Brain microvascular endothelial cell (primary cell): ENCODE results near the gene UXS1.

ENCODE experiments used
- DNase-seq: peaks from one replicate; pipeline ENCODE4 v3.0.0-alpha.2; 2020
- H3K27ac ChIP-seq: fragments of 250-450 bp; sonication (Bioruptor Pico); 2 replicates; pipeline ENCODE4 v1.5.1; 2020; ENCODE audit warnings: mild to moderate bottlenecking, moderate library complexity
- H3K27me3 ChIP-seq: fragments of 250-450 bp; sonication (Bioruptor Pico); replicated peaks from 2 replicates; pipeline ENCODE4 v1.5.1; 2020; ENCODE audit warnings: mild to moderate bottlenecking
- H3K36me3 ChIP-seq: fragments of 250-450 bp; sonication (Bioruptor Pico); replicated peaks from 2 replicates; pipeline ENCODE4 v1.5.1; 2020; ENCODE audit warnings: mild to moderate bottlenecking
- H3K4me3 ChIP-seq: 2 replicates; pipeline ENCODE4 v1.5.1; 2011; ENCODE audit warnings: low read depth, mild to moderate bottlenecking, control low read depth, low read length, moderate library complexity
- in situ Hi-C: cut with HindIII; loops from 2 replicates; pipeline ENCODE4 v1.10.0; 2017; ENCODE audit warnings: low sequenced_read_pairs, low pct_ligation_motif_present
- TF ChIP-seq, protein P1 (sequence below): IDR thresholded peaks from 2 replicates; pipeline ENCODE4 v1.5.1; 2011; ENCODE audit warnings: low read depth, mild to moderate bottlenecking, moderate library complexity, low read length, control low read depth, inconsistent platforms; ENCODE audit errors: missing control alignments

UXS1 gene

DNA sequence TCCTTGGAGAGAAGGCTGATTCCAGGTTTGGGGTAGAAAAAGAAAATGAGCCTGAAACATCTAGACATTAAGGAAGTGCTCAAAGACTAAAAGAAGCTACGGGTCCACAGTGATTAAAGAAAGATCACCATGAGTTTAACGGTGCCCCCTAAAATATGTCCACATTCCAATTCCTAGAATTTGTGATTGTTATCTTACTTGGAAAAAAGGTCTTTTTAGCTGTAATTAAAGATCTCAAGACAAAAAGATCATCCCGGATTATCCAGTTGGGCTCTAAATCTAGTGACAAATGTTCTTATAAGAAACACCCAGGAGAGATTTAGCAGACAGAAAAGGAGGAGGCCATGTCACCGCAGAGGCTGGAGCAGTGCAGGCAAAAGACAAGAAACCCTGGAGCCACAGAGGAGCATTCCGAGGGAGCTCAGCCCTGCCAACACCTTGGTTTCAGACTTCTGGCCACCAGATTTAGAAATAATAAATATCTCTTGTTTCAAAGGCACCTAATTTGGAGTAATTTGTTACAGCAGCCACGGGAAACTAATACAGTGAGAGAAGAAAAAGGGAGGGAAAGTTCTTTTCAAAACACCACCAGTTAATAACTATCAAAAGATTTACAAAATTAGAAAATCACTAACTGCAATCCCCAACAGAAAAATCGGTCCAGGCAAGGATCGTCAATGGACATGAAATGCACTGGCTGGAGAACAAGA lies 8.5 kb downstream of the UXS1 start:
- H3K27me3 ChIP-seq, result no peaks in the 10 kb centered on the region
- H3K36me3 ChIP-seq, result no peaks in the 10 kb centered on the region
- in situ Hi-C loops, result no loop called here
- H3K27ac ChIP-seq, result no peak overlapping the region
- TF ChIP-seq, protein P1, sequence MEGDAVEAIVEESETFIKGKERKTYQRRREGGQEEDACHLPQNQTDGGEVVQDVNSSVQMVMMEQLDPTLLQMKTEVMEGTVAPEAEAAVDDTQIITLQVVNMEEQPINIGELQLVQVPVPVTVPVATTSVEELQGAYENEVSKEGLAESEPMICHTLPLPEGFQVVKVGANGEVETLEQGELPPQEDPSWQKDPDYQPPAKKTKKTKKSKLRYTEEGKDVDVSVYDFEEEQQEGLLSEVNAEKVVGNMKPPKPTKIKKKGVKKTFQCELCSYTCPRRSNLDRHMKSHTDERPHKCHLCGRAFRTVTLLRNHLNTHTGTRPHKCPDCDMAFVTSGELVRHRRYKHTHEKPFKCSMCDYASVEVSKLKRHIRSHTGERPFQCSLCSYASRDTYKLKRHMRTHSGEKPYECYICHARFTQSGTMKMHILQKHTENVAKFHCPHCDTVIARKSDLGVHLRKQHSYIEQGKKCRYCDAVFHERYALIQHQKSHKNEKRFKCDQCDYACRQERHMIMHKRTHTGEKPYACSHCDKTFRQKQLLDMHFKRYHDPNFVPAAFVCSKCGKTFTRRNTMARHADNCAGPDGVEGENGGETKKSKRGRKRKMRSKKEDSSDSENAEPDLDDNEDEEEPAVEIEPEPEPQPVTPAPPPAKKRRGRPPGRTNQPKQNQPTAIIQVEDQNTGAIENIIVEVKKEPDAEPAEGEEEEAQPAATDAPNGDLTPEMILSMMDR, result no peak
- H3K4me3 ChIP-seq, result no peak overlapping the region
- no peak for DNase-seq

DNA sequence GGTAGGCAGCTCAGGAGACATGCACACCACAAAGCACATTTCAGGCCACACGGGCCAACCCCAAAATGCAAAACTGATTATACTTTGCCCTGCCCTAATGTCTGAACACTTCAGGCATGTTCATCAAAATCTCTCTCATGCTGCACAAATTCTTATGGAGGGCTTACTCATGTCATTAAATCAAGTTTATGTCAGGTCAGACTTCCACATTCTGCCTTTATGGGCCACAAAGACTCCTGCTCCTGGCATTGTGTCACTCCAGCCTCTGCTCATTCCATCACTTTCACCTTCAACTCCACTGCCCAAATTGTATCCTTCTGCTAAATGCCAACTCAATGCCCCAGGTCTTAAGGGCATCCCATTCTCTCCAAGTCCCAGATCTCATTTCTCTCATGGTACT lies 9.2 kb downstream of the UXS1 start:
- no peaks in the 10 kb centered on the region for H3K27me3 ChIP-seq
- TF ChIP-seq, protein P1, result no peak
- no peaks in the 10 kb centered on the region for H3K36me3 ChIP-seq
- H3K27ac ChIP-seq, result no peak overlapping the region
- H3K4me3 ChIP-seq, result no peak overlapping the region
- in situ Hi-C loops, result no loop called here
- no peak for DNase-seq

DNA sequence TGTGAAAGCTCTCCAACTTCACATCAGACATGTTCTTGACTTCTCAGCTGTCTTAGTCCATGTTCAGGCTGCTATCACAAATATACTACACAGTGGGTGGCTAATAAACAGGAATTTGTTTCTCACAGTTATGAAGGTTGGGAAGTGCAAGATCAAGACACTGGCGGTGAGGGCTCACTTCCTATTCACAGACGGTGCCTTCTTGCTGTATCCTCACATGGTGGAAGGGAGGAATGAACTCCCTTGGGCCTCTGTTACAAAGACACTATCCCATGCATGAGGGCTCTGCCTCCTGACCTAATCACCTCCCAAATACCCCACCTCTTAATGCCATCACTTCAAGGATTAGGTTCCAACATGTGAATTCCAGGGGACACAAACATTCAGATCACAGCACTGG lies 9.7 kb downstream of the UXS1 start:
- no peak for DNase-seq
- Histone ChIP-seq H3K36me3 (no peaks in the 10 kb centered on the region), H3K4me3 (no peak overlapping the region), H3K27ac (no peak overlapping the region), H3K27me3 (no peaks in the 10 kb centered on the region)
- TF ChIP-seq, protein P1, result no peak
- in situ Hi-C loops, result no loop called here

DNA sequence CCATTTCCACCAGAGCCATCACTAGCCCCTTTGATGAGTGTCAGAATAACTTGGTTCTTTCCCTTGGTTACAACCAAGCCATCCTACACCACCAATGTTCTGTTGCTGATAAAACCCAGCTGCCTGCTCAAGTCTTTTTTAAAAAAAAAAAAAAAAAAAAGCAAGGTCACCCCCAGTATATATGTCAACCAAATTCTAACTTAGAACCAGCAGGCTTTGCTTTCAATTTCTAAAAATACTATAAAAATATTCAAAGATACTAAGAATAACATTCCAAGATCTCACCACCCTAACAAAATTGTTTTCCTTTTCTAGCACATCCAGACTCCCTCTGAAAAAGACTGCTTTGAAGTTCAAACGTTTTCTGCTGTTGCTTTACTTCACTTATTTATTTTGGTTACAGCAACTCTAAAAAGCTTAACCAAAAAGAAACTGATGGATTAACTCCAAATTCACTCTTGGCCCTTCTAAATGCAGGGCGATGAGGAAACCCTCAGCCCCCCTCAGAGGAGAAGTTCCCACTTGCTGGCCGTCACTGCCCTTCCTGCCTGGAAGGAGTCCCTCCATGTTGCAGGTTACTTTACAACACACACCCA lies 10.9 kb downstream of the UXS1 start:
- in situ Hi-C loops, result no loop called here
- Histone ChIP-seq H3K27me3 (no peaks in the 10 kb centered on the region), H3K36me3 (no peaks in the 10 kb centered on the region), H3K4me3 (no peak overlapping the region), H3K27ac (no peak overlapping the region)
- DNase-seq, result no peak
- TF ChIP-seq, protein P1, result no peak

DNA sequence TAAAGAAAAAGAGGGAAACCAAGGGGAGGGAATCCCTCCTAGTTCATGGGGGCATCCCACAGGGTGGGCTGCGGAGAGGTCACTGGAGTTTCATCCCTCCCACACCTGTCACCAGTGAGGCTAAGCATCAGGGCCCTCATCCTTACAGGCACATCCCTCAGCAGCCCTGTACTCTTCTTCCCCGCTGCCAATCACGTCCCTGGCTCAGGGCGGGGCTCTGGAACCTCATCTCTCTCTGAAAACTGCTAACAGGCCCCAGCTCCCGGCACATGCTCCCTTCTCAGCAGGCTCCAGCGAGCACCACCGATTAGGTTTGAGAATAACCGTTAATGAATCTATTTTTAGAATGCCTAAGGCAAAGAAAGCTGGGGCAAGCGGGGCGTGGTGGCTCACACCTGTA lies 13.0 kb downstream of the UXS1 start:
- TF ChIP-seq, protein P1, result no peak
- H3K4me3 ChIP-seq, result no peak overlapping the region
- no peak for DNase-seq
- H3K27ac ChIP-seq, result no peak overlapping the region
- H3K27me3 ChIP-seq, result no peaks in the 10 kb centered on the region
- H3K36me3 ChIP-seq, result no peaks in the 10 kb centered on the region
- in situ Hi-C loops, result no loop called here
